ENCODE data around the gene GSK3A.

- TF ChIP-seq ARNT (IDR thresholded peaks at IDR 0.05) (no peak), SP1 (IDR thresholded peaks at IDR 0.05) (no peak), FOXK2 (IDR thresholded peaks at IDR 0.05) (no peak), ELF4 (IDR thresholded peaks at IDR 0.05) (no peak), FOXM1 (IDR thresholded peaks at IDR 0.05; ENCODE audit: borderline replicate concordance) (no peak), HDGF (IDR thresholded peaks at IDR 0.05; ENCODE audit: borderline replicate concordance) (no peak), L3MBTL2 (conservative IDR thresholded peaks at IDR 0.05) (no peak), ZNF384 (IDR thresholded peaks at IDR 0.05) (no peak), TARDBP (IDR thresholded peaks at IDR 0.05) (no peak)
- TF ChIP-seq, protein P1, sequence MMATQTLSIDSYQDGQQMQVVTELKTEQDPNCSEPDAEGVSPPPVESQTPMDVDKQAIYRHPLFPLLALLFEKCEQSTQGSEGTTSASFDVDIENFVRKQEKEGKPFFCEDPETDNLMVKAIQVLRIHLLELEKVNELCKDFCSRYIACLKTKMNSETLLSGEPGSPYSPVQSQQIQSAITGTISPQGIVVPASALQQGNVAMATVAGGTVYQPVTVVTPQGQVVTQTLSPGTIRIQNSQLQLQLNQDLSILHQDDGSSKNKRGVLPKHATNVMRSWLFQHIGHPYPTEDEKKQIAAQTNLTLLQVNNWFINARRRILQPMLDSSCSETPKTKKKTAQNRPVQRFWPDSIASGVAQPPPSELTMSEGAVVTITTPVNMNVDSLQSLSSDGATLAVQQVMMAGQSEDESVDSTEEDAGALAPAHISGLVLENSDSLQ (IDR thresholded peaks at IDR 0.05): no peak
Observed at GRCh38 chr19:42191330-42191729, 51.1 kb downstream of the GSK3A start.
